GM12878 (cell line): ENCODE results near the gene IL34. TPM values are rescaled to one million over a fixed set of nuclear protein-coding genes. Genes with fewer than 3 reads are reported as not detected.

ENCODE experiments used
- ATAC-seq: fragments of 200-7000 bp; cut with Tn5 transposase; 3 replicates; pipeline ENCODE4 v1.9.1; 2020; ENCODE audit warnings: mild to moderate bottlenecking, moderate library complexity
- BruUV-seq: library from RNA; stranded (reverse); fragments of 400-500 nt; replicated peaks from 2 replicates; lab custom pipeline; 2021; lab: Mats Ljungman, UMichigan
- CTCF ChIA-PET: fragments of 300-600 bp; sonication (Branson Sonifier 250); formaldehyde crosslinking; extraction: SDS; loops from one replicate; lab custom pipeline; 2021; ENCODE audit warnings: inconsistent platforms; lab: Yijun Ruan, JAX
- POLR2A ChIA-PET: fragments of 350-600 bp; formaldehyde crosslinking; extraction: SDS; loops from one replicate; lab custom pipeline; 2021; ENCODE audit warnings: inconsistent platforms; lab: Charles Lee
- RAD21 ChIA-PET: fragments of 300-600 bp; sonication (Branson Sonifier 250); formaldehyde crosslinking; loops from one replicate; lab custom pipeline; 2023; ENCODE audit warnings: antibody characterized with exemption; ENCODE audit not compliant: unreplicated experiment; lab: Charles Lee
- SMC1A ChIA-PET: fragments of 300-600 bp; sonication (Branson Sonifier 250); formaldehyde crosslinking; loops from one replicate; lab custom pipeline; 2023; ENCODE audit not compliant: unreplicated experiment, uncharacterized antibody; lab: Charles Lee
- DNase-seq: peaks from one replicate; pipeline ENCODE4 v3.0.0-alpha.2; 2011; ENCODE audit warnings: low read depth, low spot score
- FAIRE-seq: peaks from 3 replicates; lab custom pipeline; 2011; peaks lifted over from hg19 to GRCh38; lab: Jason Lieb, UNC
- H2AFZ ChIP-seq: 2 replicates; pipeline ENCODE4 v1.6.0; 2011; ENCODE audit warnings: low read depth, low read length, control low read depth; ENCODE audit not compliant: control insufficient read depth
- H3K27ac ChIP-seq: 2 replicates; pipeline ENCODE4 v1.5.1; 2011; ENCODE audit warnings: control low read depth; ENCODE audit not compliant: control insufficient read depth, insufficient read depth
- H3K27me3 ChIP-seq, 2 experiments: replicated peaks in 1 of 2; 2 replicates each; pipeline versions ENCODE4 v1.6.0 to v1.6.1; 2011; ENCODE audit warnings: low read length in 1 of 2; ENCODE audit not compliant: control insufficient read depth in 2 of 2, insufficient read depth in 2 of 2
- H3K36me3 ChIP-seq, 2 experiments: 2 replicates each; pipeline ENCODE4 v1.5.1; 2011; ENCODE audit warnings: low read length in 1 of 2; ENCODE audit not compliant: control insufficient read depth in 2 of 2, insufficient read depth in 2 of 2
- H3K4me1 ChIP-seq: 2 replicates; pipeline ENCODE4 v1.6.1; 2011; ENCODE audit warnings: mild to moderate bottlenecking, low read length, moderate library complexity, mixed read lengths; ENCODE audit not compliant: control insufficient read depth, insufficient read depth
- H3K4me2 ChIP-seq: 2 replicates; pipeline ENCODE4 v1.6.0; 2011; ENCODE audit warnings: control low read depth; ENCODE audit not compliant: control insufficient read depth, insufficient read depth
- H3K4me3 ChIP-seq: fragments of 200-600 bp; sonication (generic); 2 replicates; pipeline ENCODE4 v1.5.1; 2016
- H3K79me2 ChIP-seq: 2 replicates; pipeline ENCODE4 v1.6.0; 2011; ENCODE audit warnings: low read length; ENCODE audit not compliant: control insufficient read depth, insufficient read depth
- H3K9ac ChIP-seq: 2 replicates; pipeline ENCODE4 v1.8.0; 2011; ENCODE audit warnings: low read length, control low read depth, mixed read lengths; ENCODE audit not compliant: control insufficient read depth, insufficient read depth
- H3K9me3 ChIP-seq: replicated peaks from 3 replicates; pipeline ENCODE4 v1.5.1; 2011; ENCODE audit warnings: mild to moderate bottlenecking, low read length; ENCODE audit not compliant: control insufficient read depth, insufficient read depth
- H4K20me1 ChIP-seq: 2 replicates; pipeline ENCODE4 v1.6.0; 2011; ENCODE audit not compliant: control insufficient read depth, insufficient read depth
- CREM ChIP-seq: IDR thresholded peaks from 2 replicates; pipeline ENCODE4 v1.6.1; 2014; ENCODE audit warnings: antibody characterized with exemption, low read depth
- RFX5 ChIP-seq: IDR thresholded peaks from 2 replicates; pipeline ENCODE4 v1.6.1; 2011; ENCODE audit warnings: low read depth, low read length, improper control_type of control experiment
- SREBF1 ChIP-seq: IDR thresholded peaks from 2 replicates; pipeline ENCODE4 v1.6.1; 2012; ENCODE audit warnings: mild to moderate bottlenecking, low read length
- WGBS: methylation state at CpG from one replicate; pipeline ENCODE4 v1.1.6; 2016; ENCODE audit warnings: low lambda C conversion rate; ENCODE audit not compliant: insufficient replicate concordance, insufficient coverage; ENCODE audit errors: missing lambda C conversion rate; 5-methylcytosine and 5-hydroxymethylcytosine counted together
- in situ Hi-C: fragments of 300-500 bp; cut with MboI; formaldehyde crosslinking; loops from 9 replicates; pipeline ENCODE4 v1.14.3; 2018; ENCODE audit warnings: mixed read lengths
- intact Hi-C: fragments of 100-400 bp; cut with micrococcal nuclease; formaldehyde crosslinking; loops from one replicate; pipeline ENCODE4 v1.14.2; 2022; ENCODE audit not compliant: unreplicated experiment
- polyA plus RNA-seq, 11 experiments: library from polyadenylated mRNA; depleted of rRNA in 4 of 11; unstranded in 6 of 11; stranded (reverse) in 5 of 11; fragments of >200 nt; fragmentation: Nextera tagmentation in 4 of 11; fragmentation: Illumina TruSeq in 1 of 11; extraction: Ambion mirVana in 4 of 11; extraction: Trizol in 1 of 11; gene quantifications; 1 replicate in 1 of 11; 2 replicates in 10 of 11; pipeline versions ENCODE4 v1.2.1 to v1.2.3, GENCODE V29; 2011 to 2016; ENCODE audit warnings: inconsistent platforms in 2 of 11, missing spikeins in 2 of 11, low read depth in 1 of 11
- total RNA-seq, 4 experiments: library from RNA; depleted of rRNA in 3 of 4; stranded (reverse); fragments of >200 nt in 3 of 4; fragmentation: Illumina TruSeq in 1 of 4; extraction: Trizol in 1 of 4; gene quantifications; 2 replicates each; pipeline versions ENCODE4 v1.2.1 to v1.2.3, GENCODE V29; 2013 to 2021
- TF ChIP-seq, protein P1 (sequence below): IDR thresholded peaks from 2 replicates; pipeline ENCODE4 v1.6.1; 2012; ENCODE audit warnings: improper control_type of control experiment, low read depth, low read length; ENCODE audit not compliant: insufficient replicate concordance

The IL34 gene
- total and polyA plus RNA-seq, 10 of the 15 experiments (the other 5 are each of a cell fraction or from before 2014, with no cell fraction given): 0.27 to 0.40 TPM; not detected in 8

DNA sequence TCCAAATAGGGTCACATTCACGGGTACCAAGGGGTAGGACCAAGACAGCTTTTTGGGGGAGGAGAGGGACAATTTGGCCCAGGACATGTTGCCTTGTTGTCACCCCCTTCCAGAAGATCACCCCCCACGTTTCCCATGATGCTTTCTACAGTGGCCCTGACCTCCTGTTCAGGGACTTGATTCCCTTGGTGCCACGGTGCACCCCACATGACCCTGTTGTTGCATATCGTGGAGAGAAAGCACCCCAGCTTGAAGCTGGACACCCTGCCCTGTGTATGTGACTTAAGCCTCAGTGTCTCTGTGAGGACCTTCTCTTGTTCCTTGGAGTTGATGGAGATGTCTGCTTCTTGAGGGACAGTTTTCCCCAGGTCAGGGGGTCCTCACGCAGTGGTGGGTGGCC is 12.6 kb downstream of the IL34 start:
- WGBS: 12% methylated on average over 5 of the region's 5 CpGs
- Histone ChIP-seq H3K4me3 (no peak overlapping the region), H3K27ac (no peak overlapping the region), H4K20me1 (no peaks in the 10 kb centered on the region), H3K4me1 (no peaks in the 10 kb centered on the region), H3K9me3 (no peaks in the 10 kb centered on the region), H3K36me3 (no peaks in the 10 kb centered on the region), H3K9ac (no peak overlapping the region), H3K4me2 (no peak overlapping the region), H3K79me2 (no peaks in the 10 kb centered on the region), H3K27me3 (no peaks in the 10 kb centered on the region), H2AFZ (no peak overlapping the region)
- DNase-seq: no peak
- POLR2A ChIA-PET: no interaction called here
- RAD21 ChIA-PET: no interaction called here
- BruUV-seq: no TSS peak
- in situ Hi-C loops: no loop called here
- intact Hi-C loops: loop anchor here (10.0 kb wide), 1 partner anchor 494 kb away; no protein-coding TSS in a partner anchor
- no peak for ATAC-seq
- TF ChIP-seq, protein P1, sequence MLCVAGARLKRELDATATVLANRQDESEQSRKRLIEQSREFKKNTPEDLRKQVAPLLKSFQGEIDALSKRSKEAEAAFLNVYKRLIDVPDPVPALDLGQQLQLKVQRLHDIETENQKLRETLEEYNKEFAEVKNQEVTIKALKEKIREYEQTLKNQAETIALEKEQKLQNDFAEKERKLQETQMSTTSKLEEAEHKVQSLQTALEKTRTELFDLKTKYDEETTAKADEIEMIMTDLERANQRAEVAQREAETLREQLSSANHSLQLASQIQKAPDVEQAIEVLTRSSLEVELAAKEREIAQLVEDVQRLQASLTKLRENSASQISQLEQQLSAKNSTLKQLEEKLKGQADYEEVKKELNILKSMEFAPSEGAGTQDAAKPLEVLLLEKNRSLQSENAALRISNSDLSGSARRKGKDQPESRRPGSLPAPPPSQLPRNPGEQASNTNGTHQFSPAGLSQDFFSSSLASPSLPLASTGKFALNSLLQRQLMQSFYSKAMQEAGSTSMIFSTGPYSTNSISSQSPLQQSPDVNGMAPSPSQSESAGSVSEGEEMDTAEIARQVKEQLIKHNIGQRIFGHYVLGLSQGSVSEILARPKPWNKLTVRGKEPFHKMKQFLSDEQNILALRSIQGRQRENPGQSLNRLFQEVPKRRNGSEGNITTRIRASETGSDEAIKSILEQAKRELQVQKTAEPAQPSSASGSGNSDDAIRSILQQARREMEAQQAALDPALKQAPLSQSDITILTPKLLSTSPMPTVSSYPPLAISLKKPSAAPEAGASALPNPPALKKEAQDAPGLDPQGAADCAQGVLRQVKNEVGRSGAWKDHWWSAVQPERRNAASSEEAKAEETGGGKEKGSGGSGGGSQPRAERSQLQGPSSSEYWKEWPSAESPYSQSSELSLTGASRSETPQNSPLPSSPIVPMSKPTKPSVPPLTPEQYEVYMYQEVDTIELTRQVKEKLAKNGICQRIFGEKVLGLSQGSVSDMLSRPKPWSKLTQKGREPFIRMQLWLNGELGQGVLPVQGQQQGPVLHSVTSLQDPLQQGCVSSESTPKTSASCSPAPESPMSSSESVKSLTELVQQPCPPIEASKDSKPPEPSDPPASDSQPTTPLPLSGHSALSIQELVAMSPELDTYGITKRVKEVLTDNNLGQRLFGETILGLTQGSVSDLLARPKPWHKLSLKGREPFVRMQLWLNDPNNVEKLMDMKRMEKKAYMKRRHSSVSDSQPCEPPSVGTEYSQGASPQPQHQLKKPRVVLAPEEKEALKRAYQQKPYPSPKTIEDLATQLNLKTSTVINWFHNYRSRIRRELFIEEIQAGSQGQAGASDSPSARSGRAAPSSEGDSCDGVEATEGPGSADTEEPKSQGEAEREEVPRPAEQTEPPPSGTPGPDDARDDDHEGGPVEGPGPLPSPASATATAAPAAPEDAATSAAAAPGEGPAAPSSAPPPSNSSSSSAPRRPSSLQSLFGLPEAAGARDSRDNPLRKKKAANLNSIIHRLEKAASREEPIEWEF: no peak
- TF ChIP-seq SREBF1 (no peak), RFX5 (no peak), CREM (no peak)
- SMC1A ChIA-PET: no interaction called here
- FAIRE-seq: no peak
- CTCF ChIA-PET: no interaction called here
